Posterior cingulate gyrus (tissue), 11 donors: Measurements from ENCODE around the gene MYL6B.

Experiments
- DNase-seq, 10 donors: peaks; one replicate each; pipeline versions ENCODE4 v3.0.0 to v3.0.0-alpha.2; 2020 to 2021; ENCODE audit warnings: mixed read lengths in 3 of 10
- intact Hi-C: fragments of 100-400 bp; cut with DNase I; formaldehyde crosslinking; loops from one replicate; pipeline ENCODE4 v1.15.1; 2023

Gene MYL6B

DNA sequence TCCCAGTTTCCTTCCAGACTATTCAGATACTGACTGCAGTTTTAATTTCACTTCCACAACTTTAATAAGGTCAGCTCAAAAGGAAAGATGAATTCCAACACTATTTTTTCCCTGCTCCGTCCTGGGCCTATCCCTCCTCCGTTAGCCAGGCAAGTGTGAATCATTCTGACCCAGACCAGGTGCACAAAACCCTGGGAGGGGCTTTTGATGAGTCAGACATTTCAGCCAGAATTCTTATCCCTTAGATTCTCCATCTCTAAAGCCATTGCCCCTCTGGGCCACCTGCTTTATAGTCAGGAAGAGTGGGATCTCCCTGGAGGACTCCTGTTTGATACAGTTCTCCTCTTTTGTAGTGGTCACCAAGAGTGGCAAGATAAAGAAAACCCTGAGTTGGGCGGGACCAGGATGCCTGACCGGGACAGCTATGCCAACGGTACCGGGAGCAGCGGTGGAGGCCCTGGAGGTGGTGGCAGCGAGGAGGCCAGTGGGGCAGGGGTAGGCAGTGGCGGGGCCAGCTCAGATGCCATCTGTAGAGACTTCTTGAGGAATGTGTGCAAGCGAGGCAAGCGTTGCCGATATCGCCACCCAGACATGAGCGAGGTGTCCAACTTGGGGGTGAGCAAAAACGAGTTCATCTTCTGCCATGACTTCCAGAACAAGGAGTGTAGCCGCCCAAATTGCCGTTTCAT, 32.1 kb upstream of the MYL6B start:
- intact Hi-C loops, result loop anchor here (10.0 kb wide), 1 partner anchor 344 kb away; the partner anchor contains the start of gene SPRYD4
- DNase-seq, result no peak

DNA sequence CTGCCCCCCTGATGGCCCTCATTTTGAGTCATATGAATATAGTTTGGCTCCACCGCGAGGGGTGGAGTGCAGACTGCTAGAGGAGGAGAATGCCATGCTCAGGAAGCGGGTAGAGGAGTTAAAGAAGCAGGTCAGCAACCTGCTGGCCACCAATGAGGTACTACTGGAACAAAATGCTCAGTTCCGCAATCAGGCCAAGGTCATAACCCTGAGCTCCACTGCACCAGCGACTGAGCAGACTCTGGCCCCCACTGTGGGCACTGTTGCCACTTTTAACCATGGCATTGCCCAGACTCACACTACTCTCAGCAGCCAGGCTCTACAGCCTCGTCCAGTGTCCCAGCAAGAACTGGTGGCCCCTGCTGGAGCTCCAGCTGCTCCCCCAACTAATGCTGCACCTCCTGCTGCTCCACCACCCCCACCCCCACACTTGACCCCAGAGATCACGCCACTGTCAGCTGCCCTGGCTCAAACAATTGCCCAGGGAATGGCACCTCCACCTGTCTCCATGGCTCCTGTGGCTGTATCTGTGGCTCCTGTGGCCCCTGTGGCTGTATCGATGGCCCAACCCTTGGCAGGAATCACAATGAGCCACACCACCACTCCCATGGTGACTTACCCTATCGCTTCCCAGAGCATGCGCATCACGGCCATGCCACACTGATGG, 31.1 kb upstream of the MYL6B start:
- intact Hi-C loops, result loop anchor here (10.0 kb wide), 1 partner anchor 343 kb away; the partner anchor contains the start of gene SPRYD4
- no peak for DNase-seq

DNA sequence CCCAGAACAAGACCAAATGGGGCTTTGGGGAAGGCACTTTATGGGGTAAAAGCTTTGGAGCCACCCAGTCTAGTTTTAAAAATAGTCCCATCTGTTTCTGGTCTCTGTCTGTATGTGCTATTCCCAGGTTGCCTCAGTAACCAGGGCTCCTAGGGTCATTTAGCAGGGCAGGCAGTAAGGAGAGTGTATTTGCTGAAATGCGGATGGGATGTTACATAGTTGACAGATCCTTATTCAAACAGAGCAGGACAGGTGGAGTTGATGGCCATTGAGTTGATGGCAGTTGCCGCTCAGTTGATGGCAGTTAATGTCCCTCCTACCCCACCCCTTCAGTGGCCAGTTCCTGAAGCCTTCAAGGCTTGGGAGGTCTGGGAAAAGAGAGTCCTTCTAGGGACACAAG, 29.8 kb upstream of the MYL6B start:
- intact Hi-C loops, result loop anchor here (10.0 kb wide), 1 partner anchor 342 kb away; the partner anchor contains the start of gene SPRYD4
- DNase-seq, result no peak

DNA sequence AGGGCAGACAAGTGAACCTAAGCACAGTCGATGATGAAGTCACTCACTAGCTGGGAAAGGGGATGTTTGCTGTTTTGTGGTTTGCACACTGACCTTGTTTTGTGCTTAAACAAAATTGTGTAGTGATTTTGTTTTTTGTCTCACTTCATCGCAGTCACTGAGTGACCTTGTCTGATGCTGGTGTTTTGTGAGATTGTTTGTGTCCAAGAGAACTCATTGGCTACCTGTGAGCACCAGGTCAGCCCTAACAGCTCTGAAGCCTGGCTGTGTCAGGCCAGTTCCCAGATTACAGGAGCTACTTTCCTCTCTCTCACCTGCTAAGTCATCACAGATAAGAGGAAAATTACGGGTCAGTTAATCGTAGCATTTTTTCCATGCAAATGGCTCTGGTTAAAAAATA, 28.3 kb upstream of the MYL6B start:
- intact Hi-C loops, result loop anchor here (10.0 kb wide), 1 partner anchor 341 kb away; the partner anchor contains the start of gene SPRYD4
- DNase-seq, result no peak

DNA sequence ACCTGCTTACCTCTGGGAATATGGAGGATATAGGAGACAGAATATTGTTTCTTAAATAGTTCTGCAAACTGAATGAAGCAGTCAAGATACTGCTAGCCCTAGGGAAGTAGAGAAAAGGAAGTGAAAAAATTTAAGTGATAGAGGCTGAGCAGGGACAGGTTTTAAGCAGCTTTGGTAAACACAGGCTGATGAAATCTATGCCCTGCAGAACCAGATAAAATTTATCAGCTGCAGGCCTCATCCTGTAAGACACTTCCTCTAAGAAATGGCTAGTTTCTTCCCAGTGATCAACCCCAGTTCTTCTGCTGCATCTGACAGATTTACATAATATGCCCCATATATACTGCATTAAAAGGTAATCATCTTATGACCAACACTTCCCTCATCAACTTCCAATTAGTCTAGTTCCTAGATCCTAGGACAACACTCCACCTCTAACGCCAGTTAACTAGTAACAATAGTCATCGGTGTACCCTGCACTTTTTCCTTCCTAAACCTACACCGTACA, 25.6 kb upstream of the MYL6B start:
- intact Hi-C loops, result loop anchor here (2.0 to 10.0 kb wide), 2 partner anchors 32 to 338 kb away; partner anchors contain the start of genes MYL6 and SPRYD4
- DNase-seq, result no peak

DNA sequence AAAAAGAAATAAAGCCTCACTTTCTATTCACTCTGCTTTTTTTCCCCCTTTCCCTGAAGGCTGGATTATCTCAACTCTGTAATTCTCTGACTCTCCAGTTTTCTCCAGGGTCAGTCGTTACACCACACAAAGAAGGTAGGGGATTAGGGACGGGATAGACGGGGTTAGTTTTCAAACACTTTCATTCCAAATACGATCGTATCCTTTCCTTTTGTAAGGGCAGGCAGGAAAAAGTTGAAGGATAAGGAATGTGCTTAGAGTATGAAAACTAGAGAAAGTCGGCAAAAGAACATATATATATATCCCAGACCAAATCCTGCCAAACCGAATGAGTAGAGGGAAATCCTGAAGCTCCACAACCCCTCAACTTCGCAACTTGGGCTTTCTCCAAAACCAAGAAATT, 24.9 kb upstream of the MYL6B start:
- no peak for DNase-seq
- intact Hi-C loops, result loop anchor here (2.0 to 10.0 kb wide), 2 partner anchors 31 to 337 kb away; partner anchors contain the start of genes MYL6 and SPRYD4

DNA sequence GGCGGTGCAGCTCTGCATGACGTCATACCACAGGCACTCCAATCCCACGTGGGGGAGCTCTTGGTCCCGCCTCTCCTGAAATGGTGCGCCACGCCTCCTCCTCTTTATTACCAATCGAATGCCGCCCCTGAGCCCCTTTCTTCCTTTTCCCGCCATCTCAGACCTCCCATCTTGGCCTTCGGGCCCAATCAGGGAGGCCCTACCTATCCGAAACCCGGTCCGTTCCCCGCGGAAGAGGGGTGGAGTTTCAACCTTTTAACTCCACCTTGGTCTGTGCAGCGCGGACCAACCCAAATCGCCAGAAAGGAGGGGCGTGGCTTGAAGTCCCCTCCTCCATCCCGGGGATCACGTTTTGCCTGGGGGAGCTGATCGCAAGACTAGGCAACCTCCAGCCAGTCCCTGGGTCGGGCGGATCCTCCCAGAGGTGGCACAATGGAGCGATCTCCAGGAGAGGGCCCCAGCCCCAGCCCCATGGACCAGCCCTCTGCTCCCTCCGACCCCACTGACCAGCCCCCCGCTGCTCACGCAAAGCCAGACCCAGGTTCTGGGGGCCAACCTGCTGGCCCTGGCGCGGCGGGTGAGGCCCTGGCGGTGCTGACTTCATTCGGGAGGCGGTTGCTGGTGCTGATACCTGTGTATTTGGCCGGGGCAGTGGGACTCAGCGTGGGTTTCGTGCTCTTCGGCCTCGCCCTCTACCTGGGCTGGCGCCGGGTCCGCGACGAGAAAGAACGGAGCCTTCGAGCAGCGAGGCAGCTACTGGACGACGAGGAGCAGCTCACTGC, 24.3 kb upstream of the MYL6B start, which contains the start of gene ESYT1:
ESYT1 (plus strand) TSS at position 380 of the 782 bp plus-strand sequence; CDS start at position 433, 53 bp downstream.
- DNase-seq, result peak; percentile 86 to 99 (median 96)
- intact Hi-C loops, result loop anchor here (2.0 to 10.0 kb wide), 2 partner anchors 31 to 337 kb away; partner anchors contain the start of genes MYL6 and SPRYD4

DNA sequence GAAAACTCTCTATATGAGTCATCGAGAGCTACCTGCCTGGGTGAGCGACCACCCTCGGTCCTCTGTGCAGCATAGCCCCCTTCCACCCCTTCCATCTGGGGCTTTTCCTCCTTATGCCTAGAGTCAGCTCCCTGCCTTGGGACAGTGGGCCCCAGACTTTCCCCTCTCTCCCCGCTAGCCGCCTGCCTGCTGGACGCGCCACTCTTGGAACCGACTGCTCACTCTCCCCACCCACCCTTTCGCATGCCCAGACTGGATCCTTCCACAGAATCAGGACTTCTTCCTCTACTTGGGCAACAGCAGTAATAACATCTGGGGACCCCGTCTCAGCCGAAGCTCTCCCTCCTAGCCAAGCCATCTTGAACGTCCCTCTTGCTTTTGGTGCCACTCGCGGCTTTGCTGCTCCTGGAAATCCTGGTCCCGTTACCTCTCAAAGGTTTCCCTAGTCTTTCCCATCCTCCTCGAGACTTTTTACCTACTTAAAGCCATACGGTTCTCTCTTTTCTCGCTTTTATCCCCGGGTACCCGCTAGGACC, 23.6 kb upstream of the MYL6B start:
- peak in 3 of 10 donors; percentile 15 to 28 (median 27) for DNase-seq
- intact Hi-C loops, result loop anchor here (10.0 kb wide), 1 partner anchor 336 kb away; the partner anchor contains the start of gene SPRYD4

DNA sequence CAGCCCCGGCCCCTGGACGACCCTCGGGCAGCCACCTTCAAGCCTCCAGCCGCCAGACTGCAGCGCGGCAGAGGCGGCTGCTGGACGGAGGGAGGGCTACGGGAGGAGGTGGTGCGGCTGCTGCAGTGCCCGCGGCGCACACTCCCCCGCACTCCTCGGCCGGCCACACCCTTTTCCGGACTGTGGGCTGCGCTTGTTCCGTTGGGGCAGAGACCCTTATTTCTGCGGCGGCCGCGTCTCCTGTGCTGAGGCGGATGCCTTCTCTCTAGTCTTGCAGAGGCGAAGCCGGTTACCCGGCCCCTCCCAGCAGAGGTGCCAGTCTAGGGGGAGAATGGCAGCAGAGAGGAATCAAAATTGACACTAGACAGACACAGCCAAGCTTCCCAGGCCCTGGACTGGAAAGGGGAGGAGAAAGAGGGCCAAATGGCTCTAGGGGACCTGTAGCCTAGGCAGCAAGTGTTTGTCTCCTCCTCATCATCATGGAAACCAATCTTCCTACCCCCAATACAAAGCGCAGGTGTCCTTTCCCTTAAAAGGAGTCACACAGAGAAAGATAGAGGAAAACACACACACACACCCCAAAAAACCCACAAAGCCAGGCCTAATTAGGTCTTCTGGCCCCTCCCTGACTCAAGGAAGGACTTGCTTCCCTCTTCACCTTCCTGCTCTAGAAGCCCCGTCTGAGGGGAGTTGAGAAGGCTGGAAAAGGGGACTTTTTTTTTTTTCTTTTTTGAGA, 23.0 kb upstream of the MYL6B start:
- peak in 9 of 10 donors; percentile 33 to 92 (median 52) for DNase-seq
- intact Hi-C loops, result loop anchor here (10.0 kb wide), 1 partner anchor 335 kb away; the partner anchor contains the start of gene SPRYD4

DNA sequence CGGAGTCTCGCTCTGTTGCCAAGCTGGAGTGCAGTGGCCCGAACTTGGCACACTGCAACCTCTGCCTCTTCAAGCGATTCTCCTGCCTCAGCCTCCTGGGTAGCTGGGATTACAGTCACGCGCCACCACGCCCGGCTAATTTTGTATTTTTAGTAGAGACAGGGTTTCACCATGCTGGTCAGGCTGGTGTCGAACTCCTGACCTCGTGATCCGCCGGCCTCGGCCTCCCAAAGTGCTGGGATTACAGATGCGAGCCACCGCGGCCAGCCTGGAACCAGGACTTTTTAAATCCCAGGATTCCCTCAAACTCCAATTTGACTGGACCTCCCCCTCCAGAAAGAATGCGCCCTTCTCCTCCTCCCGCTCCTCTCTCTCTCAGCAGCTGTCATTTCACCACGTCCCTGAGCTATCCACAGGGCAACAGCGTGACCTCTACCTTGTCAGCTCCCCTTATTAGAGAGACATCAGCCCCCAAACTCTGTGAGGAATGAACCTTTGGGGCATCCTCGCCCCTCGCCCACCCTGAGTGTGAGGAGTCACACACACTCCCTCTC, 22.4 kb upstream of the MYL6B start:
- intact Hi-C loops, result loop anchor here (5.0 to 10.0 kb wide), 2 partner anchors 293 to 335 kb away; partner anchors contain the start of gene SPRYD4
- no peak for DNase-seq

DNA sequence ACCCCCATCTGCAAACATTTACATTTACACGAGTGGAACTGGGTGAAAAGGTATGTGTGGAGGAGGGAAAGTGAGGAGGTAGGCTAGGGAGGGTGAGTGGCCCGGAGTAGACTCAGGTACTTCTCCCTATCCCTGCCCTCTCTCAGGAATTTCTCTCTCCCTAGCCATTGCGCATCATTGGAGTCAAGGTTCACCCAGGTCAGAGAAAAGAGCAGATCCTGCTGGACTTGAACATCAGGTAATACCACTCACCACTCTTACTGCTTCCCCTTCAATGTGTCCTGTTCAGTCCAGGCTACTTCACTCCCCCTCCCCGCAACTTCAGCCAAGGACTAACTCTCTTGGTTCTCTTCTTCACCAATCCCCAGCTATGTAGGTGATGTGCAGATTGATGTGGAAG, 21.5 kb upstream of the MYL6B start:
- intact Hi-C loops, result loop anchor here (5.0 kb wide), 1 partner anchor 294 kb away; no protein-coding TSS in a partner anchor
- no peak for DNase-seq

DNA sequence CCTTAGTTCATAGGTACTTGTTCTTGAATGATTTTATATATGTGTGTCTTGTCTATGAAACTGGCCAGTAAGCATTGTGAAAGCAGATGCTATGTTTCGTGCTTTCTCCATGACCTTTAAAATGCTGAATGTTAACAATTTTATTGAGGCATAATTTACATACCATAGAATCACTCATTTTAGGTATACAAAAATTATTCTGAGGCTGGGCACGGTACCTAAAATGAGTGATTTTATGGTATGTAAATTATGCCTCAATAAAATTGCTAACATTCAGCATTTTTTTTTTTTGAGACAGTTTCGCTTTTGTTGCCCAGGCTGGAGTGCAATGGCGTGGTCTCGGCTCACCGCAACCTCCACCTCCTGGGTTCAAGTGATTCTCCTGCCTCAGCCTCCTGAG, 17.5 kb upstream of the MYL6B start:
- intact Hi-C loops, result loop anchor here (5.0 kb wide), 1 partner anchor 298 kb away; no protein-coding TSS in a partner anchor
- no peak for DNase-seq

DNA sequence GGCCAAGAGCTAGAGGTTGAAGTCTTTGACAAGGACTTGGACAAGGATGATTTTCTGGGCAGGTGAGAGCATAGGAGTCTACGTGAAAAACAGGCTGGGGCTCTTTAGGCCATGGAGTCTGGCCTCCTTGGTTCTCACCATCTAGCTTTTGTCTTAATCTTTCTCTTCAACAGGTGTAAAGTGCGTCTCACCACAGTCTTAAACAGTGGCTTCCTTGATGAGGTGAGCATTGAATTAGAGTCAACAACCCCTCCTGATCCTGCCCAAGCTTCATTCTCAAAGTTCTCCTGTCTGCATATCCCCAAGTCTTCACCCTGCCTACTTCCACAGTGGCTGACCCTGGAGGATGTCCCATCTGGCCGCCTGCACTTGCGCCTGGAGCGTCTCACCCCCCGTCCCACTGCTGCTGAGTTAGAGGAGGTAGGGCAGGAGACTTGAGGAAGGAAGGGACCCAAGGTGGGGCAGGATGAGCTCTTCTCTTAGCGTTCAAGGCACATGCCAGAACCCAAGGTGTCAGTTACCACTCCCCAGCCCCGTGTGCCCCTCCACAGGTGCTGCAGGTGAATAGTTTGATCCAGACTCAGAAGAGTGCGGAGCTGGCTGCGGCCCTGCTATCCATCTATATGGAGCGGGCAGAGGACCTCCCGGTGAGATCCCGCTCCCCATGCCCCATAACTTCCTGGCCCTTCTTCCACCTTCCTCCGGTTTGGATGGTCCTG, 14.4 kb upstream of the MYL6B start:
- DNase-seq, result peak in 1 of 10 donors; percentile 29
- intact Hi-C loops, result no loop called here

DNA sequence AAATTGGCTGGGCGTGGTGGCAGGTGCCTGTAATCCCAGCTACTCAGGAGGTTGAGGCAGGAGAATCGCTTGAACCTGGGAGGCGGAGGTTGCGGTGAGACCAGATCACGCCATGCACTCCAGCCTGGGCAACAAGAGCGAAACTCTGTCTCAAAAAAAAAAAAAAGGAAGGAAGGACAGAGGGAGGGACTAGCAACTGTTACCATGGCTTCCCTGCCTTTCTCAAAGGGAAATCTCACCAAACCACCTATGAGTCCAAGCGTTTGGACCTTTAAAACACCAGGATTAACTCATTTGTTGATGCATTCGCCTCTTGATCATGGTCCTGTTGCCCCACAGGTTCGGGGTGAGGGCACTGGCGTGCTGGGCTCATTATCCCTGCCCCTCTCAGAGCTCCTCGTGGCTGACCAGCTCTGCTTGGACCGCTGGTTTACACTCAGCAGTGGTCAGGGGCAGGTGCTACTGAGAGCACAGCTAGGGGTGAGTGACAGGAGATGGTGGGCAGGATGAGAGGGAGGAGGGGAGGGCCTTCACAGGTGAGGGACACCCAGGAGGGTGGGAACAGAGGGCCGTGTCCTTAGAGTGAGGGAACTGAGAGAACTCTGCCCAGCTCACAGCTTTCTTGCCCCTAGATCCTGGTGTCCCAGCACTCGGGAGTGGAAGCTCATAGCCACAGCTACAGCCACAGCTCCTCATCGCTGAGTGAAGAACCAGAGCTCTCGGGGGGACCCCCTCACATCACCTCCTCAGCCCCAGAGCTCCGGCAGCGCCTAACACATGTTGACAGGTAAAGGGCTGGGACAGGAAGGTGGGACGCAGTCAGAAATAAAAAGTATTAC, 10.2 kb upstream of the MYL6B start:
- intact Hi-C loops, result no loop called here
- no peak for DNase-seq

DNA sequence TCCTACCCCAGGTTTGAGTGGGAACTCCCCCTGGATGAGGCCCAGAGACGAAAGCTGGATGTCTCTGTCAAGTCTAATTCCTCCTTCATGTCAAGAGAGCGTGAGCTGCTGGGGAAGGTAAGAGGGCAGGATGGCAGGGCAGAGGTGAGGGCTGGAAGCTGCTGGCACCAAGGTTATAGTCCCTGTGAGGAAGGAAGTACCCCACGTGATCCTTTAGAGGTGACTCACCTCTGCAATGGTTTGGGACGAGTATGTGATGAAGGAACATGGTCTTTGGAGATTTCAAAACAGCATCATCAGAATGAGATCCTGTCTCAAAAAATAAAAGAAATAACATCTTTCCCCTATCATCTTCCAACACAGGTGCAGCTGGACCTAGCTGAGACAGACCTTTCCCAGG, 9.2 kb upstream of the MYL6B start:
- no peak for DNase-seq
- intact Hi-C loops, result no loop called here

DNA sequence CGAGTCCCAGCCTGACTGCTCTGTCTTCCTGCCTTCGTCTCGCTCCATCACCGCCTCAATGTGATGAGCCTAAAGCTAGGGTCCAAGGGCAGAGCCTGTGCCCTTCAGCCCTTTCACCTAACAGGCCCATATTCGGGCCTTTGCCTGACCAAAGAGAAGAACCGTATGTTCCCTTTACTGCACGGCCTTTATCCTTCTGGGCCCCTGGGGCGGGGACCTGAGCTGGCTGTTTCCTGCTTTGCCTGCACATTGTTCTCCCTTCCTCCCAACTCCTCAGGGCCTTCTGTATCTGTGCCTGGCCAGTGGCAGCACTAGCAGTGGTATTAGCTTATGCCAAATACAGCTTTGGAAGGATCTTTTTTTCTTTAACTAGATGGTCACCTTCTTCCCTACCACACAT, 8.5 kb upstream of the MYL6B start:
- intact Hi-C loops, result no loop called here
- DNase-seq, result no peak

DNA sequence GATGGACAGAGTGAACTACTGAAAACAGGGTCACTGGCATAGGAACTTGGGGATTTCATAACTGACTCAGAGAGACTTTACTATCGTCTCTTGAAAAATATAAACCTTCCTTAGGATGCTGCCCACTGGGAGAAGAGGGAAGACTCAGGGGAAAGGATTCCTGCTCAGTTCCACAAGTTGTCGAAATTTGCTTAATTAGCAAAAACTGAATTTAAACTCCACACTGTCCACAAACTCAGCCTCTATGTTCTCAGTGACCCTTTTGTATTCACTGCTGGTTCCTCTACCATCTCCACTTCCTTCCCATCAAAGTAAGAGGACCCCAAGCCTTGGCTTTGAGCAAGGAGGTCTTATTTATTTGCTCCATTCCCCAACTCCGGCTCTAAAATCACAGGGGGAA, 7.2 kb upstream of the MYL6B start:
- no peak for DNase-seq
- intact Hi-C loops, result no loop called here
